Neuronal stem cell (in vitro differentiated cells): ENCODE results near the gene NAALADL1.
A peak's percentile ranks its signal among the peaks of the same experiment; 100 is the strongest.

Experiments
- DNase-seq: peaks from one replicate; pipeline ENCODE4 v3.0.0-alpha.2; 2013; ENCODE audit warnings: low spot score
- H2AFZ ChIP-seq: one replicate; pipeline ENCODE4 v1.6.1; 2013; ENCODE audit warnings: mild to moderate bottlenecking, low read length, inconsistent platforms
- H2AK5ac ChIP-seq: 2 replicates; pipeline ENCODE4 v1.6.1; 2013; ENCODE audit warnings: low read depth, mild to moderate bottlenecking, inconsistent platforms, low read length, moderate library complexity, mixed read lengths
- H2BK120ac ChIP-seq: 2 replicates; pipeline ENCODE4 v1.6.1; 2013; ENCODE audit warnings: low read depth, mild to moderate bottlenecking, inconsistent platforms, low read length, moderate library complexity, mixed read lengths
- H2BK12ac ChIP-seq: one replicate; pipeline ENCODE4 v1.6.1; 2013; ENCODE audit warnings: low read length, inconsistent platforms
- H2BK15ac ChIP-seq: 2 replicates; pipeline ENCODE4 v1.6.1; 2013; ENCODE audit warnings: mild to moderate bottlenecking, low read length, inconsistent platforms, mixed read lengths
- H2BK5ac ChIP-seq: one replicate; pipeline ENCODE4 v1.6.1; 2013; ENCODE audit warnings: inconsistent platforms, mild to moderate bottlenecking, low read length, moderate library complexity
- H3K14ac ChIP-seq: one replicate; pipeline ENCODE4 v1.6.1; 2013; ENCODE audit warnings: low read length, inconsistent platforms
- H3K18ac ChIP-seq: 2 replicates; pipeline ENCODE4 v1.6.1; 2013; ENCODE audit warnings: low read length, inconsistent platforms
- H3K23ac ChIP-seq: 2 replicates; pipeline ENCODE4 v1.6.1; 2013; ENCODE audit warnings: low read depth, mild to moderate bottlenecking, mixed read lengths, low read length, inconsistent platforms; ENCODE audit not compliant: poor library complexity
- H3K27ac ChIP-seq: replicated peaks from 3 replicates; pipeline ENCODE4 v1.5.1; 2013; ENCODE audit warnings: low read length, inconsistent platforms
- H3K27me3 ChIP-seq, 3 experiments: 2 replicates each; pipeline ENCODE4 v1.6.1; 2013; ENCODE audit warnings: low read length in 3 of 3, mild to moderate bottlenecking in 2 of 3, inconsistent platforms in 1 of 3, low read depth in 1 of 3, mixed read lengths in 1 of 3, moderate library complexity in 1 of 3; ENCODE audit not compliant: control insufficient read depth in 3 of 3, insufficient read depth in 3 of 3
- H3K36me3 ChIP-seq, 2 donors: replicated peaks in 1 of 2; 2 replicates each; pipeline ENCODE4 v1.6.1; 2013; ENCODE audit warnings: low read length in 2 of 2; ENCODE audit not compliant: control insufficient read depth in 2 of 2, insufficient read depth in 2 of 2
- H3K4ac ChIP-seq: 2 replicates; pipeline ENCODE4 v1.6.1; 2013; ENCODE audit warnings: inconsistent platforms, mild to moderate bottlenecking, low read length, moderate library complexity
- H3K4me1 ChIP-seq, 2 donors: 1 replicate in 1 of 2; 2 replicates in 1 of 2; pipeline ENCODE4 v1.6.1; 2013; ENCODE audit warnings: low read length in 2 of 2, low read depth in 1 of 2; ENCODE audit not compliant: control insufficient read depth in 2 of 2, insufficient read depth in 1 of 2
- H3K4me2 ChIP-seq: one replicate; pipeline ENCODE4 v1.6.1; 2013; ENCODE audit warnings: mild to moderate bottlenecking, low read length, inconsistent platforms; ENCODE audit not compliant: insufficient read depth, poor library complexity, severe bottlenecking
- H3K4me3 ChIP-seq, 2 donors: 2 replicates each; pipeline ENCODE4 v1.5.1; 2013; ENCODE audit warnings: low read length in 2 of 2, mild to moderate bottlenecking in 2 of 2, inconsistent platforms in 1 of 2, moderate library complexity in 1 of 2
- H3K79me1 ChIP-seq: one replicate; pipeline ENCODE4 v1.6.1; 2013; ENCODE audit warnings: low read depth, mild to moderate bottlenecking, inconsistent platforms, low read length, moderate library complexity
- H3K9ac ChIP-seq: one replicate; pipeline ENCODE4 v1.6.1; 2013; ENCODE audit warnings: mild to moderate bottlenecking, low read depth, low read length, inconsistent platforms; ENCODE audit not compliant: poor library complexity
- H3K9me3 ChIP-seq, 2 donors: replicated peaks in 1 of 2; 2 replicates each; pipeline versions ENCODE3 to v1.6.1; 2013; ENCODE audit warnings: low read length in 2 of 2, mild to moderate bottlenecking in 2 of 2, inconsistent platforms in 1 of 2, low read depth in 1 of 2, mixed read lengths in 1 of 2, moderate library complexity in 1 of 2; ENCODE audit not compliant: control insufficient read depth in 2 of 2, insufficient read depth in 1 of 2
- H4K8ac ChIP-seq: one replicate; pipeline ENCODE4 v1.6.1; 2013; ENCODE audit warnings: low read depth, mild to moderate bottlenecking, inconsistent platforms, low read length, moderate library complexity
- H4K91ac ChIP-seq: one replicate; pipeline ENCODE4 v1.6.1; 2013; ENCODE audit warnings: low read length, low read depth, mild to moderate bottlenecking, inconsistent platforms; ENCODE audit not compliant: poor library complexity
- WGBS, 2 donors: extraction: QIAGEN DNeasy Blood & Tissue Kit; methylation state at CpG; one replicate each; pipeline ENCODE4 v1.1.7; 2013; ENCODE audit warnings: missing lambda C conversion rate in 2 of 2, mixed read lengths in 1 of 2; ENCODE audit not compliant: insufficient read length in 2 of 2, insufficient replicate concordance in 1 of 2; ENCODE audit errors: extremely low coverage in 2 of 2; 5-methylcytosine and 5-hydroxymethylcytosine counted together

The NAALADL1 gene

DNA sequence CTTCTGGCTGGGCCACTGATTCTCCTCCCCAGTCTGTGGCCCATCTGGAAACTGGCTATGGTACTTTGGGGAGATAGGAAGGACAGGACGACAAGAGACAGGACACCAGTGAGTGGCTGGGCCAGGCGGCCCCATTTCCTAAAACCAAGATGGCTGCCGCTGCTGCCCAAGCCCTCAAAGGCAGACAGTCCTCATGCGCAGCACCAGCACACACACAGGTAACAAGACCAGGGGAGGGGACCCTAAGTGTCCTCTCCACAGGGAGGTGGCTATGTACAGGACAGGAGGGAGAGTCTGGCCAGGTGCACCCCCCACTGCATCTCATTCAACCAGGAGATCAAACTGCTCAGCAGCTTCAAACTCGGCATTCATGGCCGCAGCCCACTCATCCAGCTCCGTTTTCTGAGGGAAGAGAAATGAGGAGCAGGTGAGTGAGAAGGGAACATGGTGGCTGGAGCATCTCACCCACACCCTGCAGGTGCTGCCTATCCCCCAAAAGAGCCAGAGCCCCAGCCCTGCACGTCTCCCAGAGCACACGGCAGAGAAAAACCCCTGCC is 20.5 kb upstream of the NAALADL1 start:
- no CpG with 5 or more reads among the region's 9 CpGs for WGBS, 2 donors
- no peaks in the 10 kb centered on the region for H3K27me3 ChIP-seq

GRCh38 chr11:65078151-65078550 is 19.8 kb upstream of the NAALADL1 start:
- H3K9ac ChIP-seq: no peak overlapping the region
- no peak overlapping the region for H3K4me2 ChIP-seq
- WGBS, 2 donors: no CpG with 5 or more reads among the region's 3 CpGs
- no peak overlapping the region for H2BK12ac ChIP-seq
- peaks cover 12% of the 10 kb centered on the region for H3K79me1 ChIP-seq
- no peak overlapping the region for H3K27ac ChIP-seq
- no peak overlapping the region for H3K18ac ChIP-seq
- H2AK5ac ChIP-seq: no peak overlapping the region
- H3K27me3 ChIP-seq: no peaks in the 10 kb centered on the region
- H3K4me3 ChIP-seq: no peak overlapping the region
- no peak overlapping the region for H3K4ac ChIP-seq
- H4K8ac ChIP-seq: no peak overlapping the region
- no peaks in the 10 kb centered on the region for H3K9me3 ChIP-seq
- DNase-seq: no peak
- H2AFZ ChIP-seq: no peak overlapping the region
- peaks cover 35 to 74% of the 10 kb centered on the region in 2 donors for H3K36me3 ChIP-seq
- H3K23ac ChIP-seq: no peak overlapping the region
- H2BK120ac ChIP-seq: no peak overlapping the region
- H2BK15ac ChIP-seq: no peak overlapping the region
- no peak overlapping the region for H2BK5ac ChIP-seq
- no peak overlapping the region for H3K14ac ChIP-seq
- H3K4me1 ChIP-seq: peaks cover 0 to 7% of the 10 kb centered on the region in 2 donors
- no peak overlapping the region for H4K91ac ChIP-seq

More for the DNA sequence above, 20.5 kb upstream of the NAALADL1 start:
- Histone ChIP-seq H2BK15ac (no peak overlapping the region), H2BK12ac (no peak overlapping the region), H3K36me3 (peaks cover 35 to 74% of the 10 kb centered on the region in 2 donors), H3K79me1 (peaks cover 12% of the 10 kb centered on the region), H3K18ac (no peak overlapping the region), H3K9me3 (no peaks in the 10 kb centered on the region), H2BK5ac (no peak overlapping the region), H3K4me3 (no peak overlapping the region), H3K23ac (no peak overlapping the region), H2AFZ (no peak overlapping the region), H3K27ac (no peak overlapping the region), H2BK120ac (no peak overlapping the region), H3K4ac (no peak overlapping the region), H2AK5ac (no peak overlapping the region), H3K14ac (no peak overlapping the region), H4K91ac (no peak overlapping the region), H4K8ac (no peak overlapping the region), H3K4me1 (peaks cover 0 to 8% of the 10 kb centered on the region in 2 donors), H3K9ac (no peak overlapping the region), H3K4me2 (no peak overlapping the region)
- DNase-seq: no peak

- H2AFZ ChIP-seq: no peak overlapping the region
- no peak overlapping the region for H2BK5ac ChIP-seq
- no peak overlapping the region for H2BK120ac ChIP-seq
- DNase-seq: no peak
- H3K18ac ChIP-seq: no peak overlapping the region
- H3K4ac ChIP-seq: no peak overlapping the region
- H3K79me1 ChIP-seq: peaks cover 12% of the 10 kb centered on the region
- H2BK12ac ChIP-seq: no peak overlapping the region
- H4K8ac ChIP-seq: no peak overlapping the region
- peaks cover 33 to 67% of the 10 kb centered on the region in 2 donors for H3K36me3 ChIP-seq
- no peaks in the 10 kb centered on the region for H3K27me3 ChIP-seq
- H3K14ac ChIP-seq: no peak overlapping the region
- no peaks in the 10 kb centered on the region for H3K9me3 ChIP-seq
- H3K27ac ChIP-seq: no peak overlapping the region
- no peak overlapping the region for H3K4me2 ChIP-seq
- no peak overlapping the region for H2BK15ac ChIP-seq
- no peak overlapping the region for H2AK5ac ChIP-seq
- WGBS, 2 donors: no CpG with 5 or more reads among the region's 4 CpGs
- H3K4me3 ChIP-seq: no peak overlapping the region
- H3K4me1 ChIP-seq: peaks cover 0 to under 1% of the 10 kb centered on the region in 2 donors
- H3K23ac ChIP-seq: no peak overlapping the region
- H4K91ac ChIP-seq: no peak overlapping the region
- H3K9ac ChIP-seq: no peak overlapping the region
Measured at GRCh38 chr11:65077451-65077850, 19.1 kb upstream of the NAALADL1 start.

DNA sequence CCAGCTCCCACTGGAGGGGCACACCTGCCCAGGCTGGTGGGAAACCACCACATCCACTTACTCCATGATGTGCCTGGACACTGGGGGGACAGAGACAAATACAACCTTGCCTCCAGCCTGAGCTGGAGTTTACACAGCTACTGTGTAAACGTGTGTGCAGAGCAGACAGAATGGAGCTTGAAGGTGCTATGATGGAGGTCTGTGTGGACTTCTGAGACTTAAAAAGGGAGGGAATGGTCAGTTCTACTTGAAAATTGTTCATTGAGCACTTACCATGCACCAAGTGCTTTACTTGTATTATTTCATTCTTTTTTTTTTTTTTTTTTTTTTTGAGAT is 14.2 kb upstream of the NAALADL1 start:
- H2BK15ac ChIP-seq: no peak overlapping the region
- H3K4ac ChIP-seq: no peak overlapping the region
- H3K4me3 ChIP-seq: no peak overlapping the region
- H3K18ac ChIP-seq: no peak overlapping the region
- no peak overlapping the region for H4K8ac ChIP-seq
- no peak overlapping the region for H3K23ac ChIP-seq
- H3K27ac ChIP-seq: no peak overlapping the region
- H3K79me1 ChIP-seq: peaks cover 2% of the 10 kb centered on the region
- H3K4me1 ChIP-seq: no peaks in the 10 kb centered on the region
- H2AFZ ChIP-seq: no peak overlapping the region
- WGBS, 2 donors: no CpG with 5 or more reads among the region's 1 CpG
- H3K4me2 ChIP-seq: no peak overlapping the region
- H3K9ac ChIP-seq: no peak overlapping the region
- H2BK120ac ChIP-seq: no peak overlapping the region
- no peaks in the 10 kb centered on the region for H3K27me3 ChIP-seq
- H2BK12ac ChIP-seq: no peak overlapping the region
- H4K91ac ChIP-seq: no peak overlapping the region
- H2AK5ac ChIP-seq: peak overlapping the region; percentile 33
- no peak overlapping the region for H2BK5ac ChIP-seq
- no peak overlapping the region for H3K14ac ChIP-seq
- no peaks in the 10 kb centered on the region for H3K9me3 ChIP-seq
- H3K36me3 ChIP-seq: peaks cover 4 to 24% of the 10 kb centered on the region in 2 donors
- DNase-seq: no peak
